Omental fat pad (tissue), 4 donors: Measurements from ENCODE around the gene CD74. TPM values are rescaled to one million over a fixed set of nuclear protein-coding genes. Genes with fewer than 3 reads are reported as not detected.

ENCODE experiments used
- ATAC-seq: fragments of 150-250 bp; one replicate; pipeline ENCODE4 v1.9.1; 2016; ENCODE audit warnings: mild to moderate bottlenecking, moderate library complexity; ENCODE audit not compliant: low FRiP score
- DNase-seq: peaks from one replicate; pipeline ENCODE4 v3.0.0-alpha.2; 2019; ENCODE audit warnings: low spot score
- CTCF ChIP-seq, 3 donors: fragments of 450-650 bp; IDR thresholded peaks; one replicate each; pipeline ENCODE4 v1.5.1; 2016 to 2017; ENCODE audit warnings: antibody characterized with exemption in 3 of 3, mild to moderate bottlenecking in 3 of 3, moderate library complexity in 2 of 3
- total RNA-seq, 4 donors: library from RNA; depleted of rRNA; stranded (reverse); fragments of >200 nt; gene quantifications; one replicate each; pipeline ENCODE4 v1.1.0, GENCODE V29; 2016

The CD74 gene
- total RNA-seq, 4 donors from 2014 or later = 188 to 705 (median 639) TPM

GRCh38 chr5:150389531-150390266, 23.0 kb downstream of the CD74 start:
- no peak for TF ChIP-seq CTCF (IDR thresholded peaks at IDR 0.05)
- DNase-seq (no peak), ATAC-seq (no peak)

DNA sequence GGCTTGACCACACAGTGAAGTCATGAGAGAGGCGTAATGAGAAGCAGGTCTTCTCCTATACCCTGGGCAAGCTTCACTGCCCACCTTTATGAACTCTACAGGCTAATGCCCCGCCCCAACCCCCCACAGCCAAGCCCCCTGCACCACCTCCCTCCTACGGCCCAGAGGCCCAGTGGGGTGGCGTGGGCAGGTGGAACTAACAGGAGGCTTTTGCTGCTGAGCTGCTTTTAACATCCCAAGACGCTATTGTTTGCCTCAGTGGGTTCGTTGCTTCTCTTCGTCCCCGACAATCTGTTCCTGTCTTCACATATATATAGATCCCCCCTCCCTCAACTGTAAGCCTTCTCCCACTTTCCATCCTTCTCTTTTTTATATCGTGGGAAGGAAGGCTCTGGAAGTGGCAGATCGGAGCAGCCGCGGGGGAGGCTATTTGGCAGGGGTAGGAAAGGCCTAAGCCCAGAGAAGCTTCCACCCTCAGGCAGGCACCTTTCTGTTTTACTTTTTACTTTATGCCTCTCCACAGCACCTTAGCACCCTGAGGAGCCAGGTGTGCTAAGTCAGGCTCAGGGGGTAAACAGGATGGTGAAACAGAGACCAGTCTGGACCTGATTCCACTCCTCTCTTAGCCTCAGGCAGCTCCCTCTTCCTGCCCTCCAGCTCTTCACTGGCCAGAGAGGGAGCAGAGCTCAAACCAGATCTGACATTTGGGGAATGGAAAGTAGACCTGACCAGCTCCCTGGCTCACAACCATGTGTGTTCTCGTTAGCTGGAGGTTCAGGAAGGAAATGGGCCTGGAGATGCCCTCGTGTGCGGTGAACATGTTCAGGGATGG, 26.5 kb downstream of the CD74 start:
- ATAC-seq (no peak), DNase-seq (no peak)
- no peak for TF ChIP-seq CTCF (IDR thresholded peaks at IDR 0.05)

DNA sequence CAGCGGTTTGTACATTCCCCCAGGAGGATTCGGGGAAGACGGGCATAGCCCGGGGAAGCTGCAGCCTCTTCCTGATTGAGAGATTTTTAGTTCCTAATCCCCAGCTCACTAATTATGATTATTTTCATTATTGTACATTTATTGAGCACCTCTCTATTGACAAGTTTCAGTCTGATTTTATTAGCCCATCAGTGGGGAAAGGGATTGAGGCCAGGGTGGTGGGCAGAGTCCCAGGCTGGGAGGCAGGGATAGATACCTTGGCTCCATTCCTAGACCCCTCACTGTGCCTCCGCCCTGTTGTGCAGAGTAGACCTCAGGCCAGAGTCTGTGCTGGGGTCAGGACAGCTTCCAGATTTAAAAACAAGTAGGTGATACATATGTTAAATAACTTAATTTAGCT, 28.0 kb downstream of the CD74 start:
- ATAC-seq (no peak), DNase-seq (no peak)
- TF ChIP-seq CTCF (IDR thresholded peaks at IDR 0.05) = no peak

DNA sequence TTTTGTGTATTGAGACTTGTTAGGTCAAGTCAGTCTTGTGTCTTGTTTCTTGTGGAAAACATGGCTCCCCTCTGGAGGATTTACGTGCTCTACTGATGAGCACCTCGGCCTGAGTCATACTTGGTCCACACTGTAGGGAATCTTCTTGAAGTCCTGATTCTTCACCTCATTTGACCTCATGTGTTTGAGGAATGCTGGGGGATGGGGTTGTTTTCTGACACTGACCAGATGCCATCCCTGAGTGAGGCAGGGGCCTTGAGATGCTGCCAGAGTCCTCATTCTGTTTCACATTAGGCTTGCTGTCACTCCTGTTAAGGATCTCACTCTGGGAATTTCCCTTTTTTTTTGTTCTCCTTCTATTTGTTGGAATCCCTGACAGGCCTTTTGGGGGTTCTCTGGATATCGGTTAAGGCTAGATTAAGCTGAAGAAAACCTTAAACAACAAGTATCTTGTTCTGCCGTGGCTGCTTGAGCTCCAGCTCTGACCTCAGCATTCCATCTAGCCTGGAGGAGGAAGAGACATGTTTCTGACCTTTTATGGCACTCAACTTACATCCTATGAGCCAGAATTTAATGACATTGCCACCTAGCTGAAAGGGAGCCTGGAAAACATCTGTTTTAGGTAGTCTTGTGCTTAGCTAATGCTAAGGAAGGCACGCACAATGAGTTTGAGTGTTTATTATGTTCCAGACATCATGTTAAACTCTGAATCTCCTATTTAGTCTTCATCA, 34.6 kb downstream of the CD74 start:
- DNase-seq (no peak), ATAC-seq (peak; percentile 34)
- TF ChIP-seq CTCF (IDR thresholded peaks at IDR 0.05) = no peak

DNA sequence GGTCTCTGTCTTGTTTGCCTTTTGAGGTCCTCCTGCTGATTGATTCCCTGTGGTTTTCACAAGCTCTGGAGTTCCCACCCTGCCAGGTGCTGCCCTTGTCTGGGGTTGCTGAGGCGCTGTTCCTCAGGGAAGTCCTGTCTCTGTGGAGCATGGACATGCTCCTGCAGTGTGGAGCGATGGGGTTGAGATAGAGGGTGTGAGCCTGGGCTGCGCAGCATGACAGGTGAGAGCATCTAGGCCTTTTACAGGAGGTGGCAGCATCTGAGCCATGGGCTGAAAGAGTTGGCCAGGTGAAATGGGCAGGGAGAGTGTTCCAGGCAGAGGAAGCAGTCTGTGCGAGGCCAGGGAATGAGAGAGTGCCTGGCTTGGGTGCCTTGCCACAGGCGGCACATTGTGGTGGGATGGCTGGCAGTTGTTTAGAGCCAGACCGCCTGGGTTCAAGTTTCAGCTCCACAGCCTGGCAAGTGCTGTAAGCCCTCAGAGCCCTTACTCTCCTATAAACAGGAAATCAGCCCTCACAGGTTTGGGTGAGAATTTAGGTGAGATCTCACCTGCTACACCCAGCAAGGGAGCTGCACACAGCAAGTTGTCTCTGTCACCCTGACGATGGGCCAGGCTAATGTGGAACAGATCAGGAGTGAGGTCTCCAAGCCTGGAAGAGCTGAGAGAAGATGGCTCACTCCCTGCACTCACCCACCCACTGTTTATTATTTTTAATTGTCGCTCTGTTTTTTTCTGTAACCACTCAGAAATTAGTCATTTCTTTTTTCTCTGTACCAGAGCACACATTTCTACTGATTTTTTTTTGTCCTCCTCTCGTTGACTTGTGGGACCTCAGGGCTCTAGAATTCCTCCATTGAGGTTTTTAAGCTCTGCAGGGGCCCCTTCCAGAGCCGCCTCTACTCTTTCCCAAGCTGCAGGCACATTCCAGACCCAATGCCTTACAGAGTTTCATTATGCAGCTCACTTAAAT, 35.6 kb downstream of the CD74 start:
- no peak for TF ChIP-seq CTCF (IDR thresholded peaks at IDR 0.05)
- ATAC-seq (no peak), DNase-seq (no peak)

DNA sequence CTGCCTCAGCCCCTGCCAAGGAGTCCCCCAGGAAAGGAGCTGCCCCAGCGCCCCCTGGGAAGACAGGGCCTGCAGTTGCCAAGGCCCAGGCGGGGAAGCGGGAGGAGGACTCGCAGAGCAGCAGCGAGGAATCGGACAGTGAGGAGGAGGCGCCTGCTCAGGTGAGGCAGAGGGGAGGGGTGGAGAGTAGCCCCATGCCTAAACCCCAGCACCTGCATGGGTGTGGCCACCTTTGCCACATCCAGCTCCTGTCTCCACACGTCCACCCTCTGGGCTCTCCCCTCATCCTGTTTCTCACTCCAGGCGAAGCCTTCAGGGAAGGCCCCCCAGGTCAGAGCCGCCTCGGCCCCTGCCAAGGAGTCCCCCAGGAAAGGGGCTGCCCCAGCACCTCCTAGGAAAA, 38.1 kb downstream of the CD74 start:
- DNase-seq (no peak), ATAC-seq (no peak)
- no peak for TF ChIP-seq CTCF (IDR thresholded peaks at IDR 0.05)
